ENCODE data around the gene HNRNPAB. TPM values are rescaled to one million over a fixed set of nuclear protein-coding genes. Genes with fewer than 3 reads are reported as not detected.

HNRNPAB gene
- total and polyA plus RNA-seq, 9 of the 15 experiments (the other 6 are each of a cell fraction or from before 2014, with no cell fraction given): 34.6 to 425 (median 236) TPM

DNA sequence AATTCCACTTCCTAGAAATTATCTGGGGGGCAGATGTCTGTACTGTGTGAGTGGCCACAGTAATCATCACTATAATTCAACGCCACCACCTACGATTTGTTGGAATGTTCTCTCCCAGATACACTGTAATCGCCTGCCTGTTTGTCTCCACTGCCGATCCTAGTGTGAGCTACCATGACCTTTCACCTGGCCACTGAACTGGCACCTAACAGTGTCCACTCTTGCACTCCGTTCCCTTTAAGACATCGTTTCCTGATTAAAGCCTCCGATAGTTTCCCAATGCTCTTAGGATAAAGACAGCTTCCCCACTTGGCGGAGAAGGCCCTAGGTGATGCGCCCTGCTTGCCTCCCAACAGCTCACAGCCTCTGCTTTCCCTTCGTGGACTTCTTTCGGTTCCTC, 24.3 kb downstream of the HNRNPAB start:
- ChIA-PET CTCF (ENCODE audit: low intra/inter-chr PET ratio) (no interaction called here), POLR2A (interaction anchor here (0.6 to 13.2 kb wide), 3 partner anchors 17 to 337 kb away, joined by 3 to 162 read pairs (median 13); partner anchors contain the start of gene HNRNPAB)
- Histone ChIP-seq H3K27ac (ENCODE audit: extremely low read depth, low read depth, low read length) (no peak overlapping the region), H3K9me1 (ENCODE audit: control insufficient read depth, insufficient read depth, low read length) (no peaks in the 10 kb centered on the region), H3K4me2 (ENCODE audit: insufficient read depth, low read length) (no peak overlapping the region), H3K79me2 (ENCODE audit: control insufficient read depth, insufficient read depth, low read length) (peaks cover 35% of the 10 kb centered on the region), H3K9me3 (replicated peaks; ENCODE audit: control insufficient read depth, insufficient read depth, low read depth, low read length) (no peaks in the 10 kb centered on the region), H3K9ac (ENCODE audit: insufficient read depth in 1 of 2, low read depth in 2 of 2, low read length in 2 of 2) (peak overlapping the region in 1 of 2 experiments; percentile 43; a peak in 1 of 4 replicates), H3K4me1 (replicated peaks in 1 of 2; ENCODE audit: control insufficient read depth in 2 of 2, insufficient read depth in 2 of 2, low read length in 2 of 2) (peaks cover 19 to 40% of the 10 kb centered on the region in 2 experiments; a peak in 4 of 5 replicates), H2AFZ (ENCODE audit: low read depth, low read length) (no peak overlapping the region), H3K27me3 (ENCODE audit: control insufficient read depth in 2 of 2, insufficient read depth in 2 of 2, low read length in 2 of 2) (no peaks in the 10 kb centered on the region), H3K4me3 (no peak overlapping the region), H4K20me1 (replicated peaks; ENCODE audit: control insufficient read depth, insufficient read depth, low read length) (no peaks in the 10 kb centered on the region), H3K36me3 (ENCODE audit: control insufficient read depth, insufficient read depth, low read length) (peaks cover 71% of the 10 kb centered on the region)
- in situ Hi-C loops (cut with MboI) (no loop called here), intact Hi-C loops (cut with micrococcal nuclease) (no loop called here)
- BruUV-seq (replicated peaks): no TSS peak
- ATAC-seq (no peak), FAIRE-seq (no peak), DNase-seq (ENCODE audit: extremely low read depth in 1 of 4, low spot score in 3 of 4) (no peak)
- WGBS (ENCODE audit: insufficient coverage, low coverage, missing lambda C conversion rate): 95% methylated on average over 11 of the region's 11 CpGs
- TF ChIP-seq, protein P1, sequence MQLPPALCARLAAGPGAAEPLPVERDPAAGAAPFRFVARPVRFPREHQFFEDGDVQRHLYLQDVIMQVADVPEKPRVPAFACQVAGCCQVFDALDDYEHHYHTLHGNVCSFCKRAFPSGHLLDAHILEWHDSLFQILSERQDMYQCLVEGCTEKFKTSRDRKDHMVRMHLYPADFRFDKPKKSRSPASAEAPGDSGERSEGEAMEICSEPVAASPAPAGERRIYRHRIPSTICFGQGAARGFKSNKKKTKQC (CRISPR knock-in tag; IDR thresholded peaks at IDR 0.05): no peak
- TF ChIP-seq KLF16 (IDR thresholded peaks at IDR 0.05) (no peak), FOXK1 (CRISPR knock-in tag; IDR thresholded peaks at IDR 0.05; ENCODE audit: borderline replicate concordance) (no peak), NR2C1 (IDR thresholded peaks at IDR 0.05) (no peak), NR2C1 (tag; IDR thresholded peaks at IDR 0.05) (no peak), DACH1 (IDR thresholded peaks at IDR 0.05; ENCODE audit: partially characterized antibody) (no peak), ZNF561 (CRISPR knock-in tag; conservative IDR thresholded peaks at IDR 0.05) (no peak), STAT5B (CRISPR knock-in tag; IDR thresholded peaks at IDR 0.05) (no peak), GATAD2B (IDR thresholded peaks at IDR 0.05; ENCODE audit: borderline replicate concordance) (no peak), MYC (IDR thresholded peaks at IDR 0.05; ENCODE audit: low read depth, low read length) (no peak), MYC (CRISPR knock-in tag; IDR thresholded peaks at IDR 0.05; ENCODE audit: borderline replicate concordance, low read depth) (no peak), NFRKB (IDR thresholded peaks at IDR 0.05; ENCODE audit: low read depth) (no peak), SLC30A9 (CRISPR knock-in tag; IDR thresholded peaks at IDR 0.05) (no peak), ZNF76 (CRISPR knock-in tag; IDR thresholded peaks at IDR 0.05; ENCODE audit: borderline replicate concordance) (no peak), SIX5 (IDR thresholded peaks at IDR 0.05; ENCODE audit: borderline replicate concordance in 1 of 2, insufficient read depth in 1 of 2, low read depth in 1 of 2, low read length in 2 of 2) (no peak), ZBTB1 (CRISPR knock-in tag; IDR thresholded peaks at IDR 0.05; ENCODE audit: borderline replicate concordance, low read depth) (no peak), SAFB (IDR thresholded peaks at IDR 0.05; ENCODE audit: borderline replicate concordance, low read depth, low read length) (no peak), ATF1 (CRISPR knock-in tag; IDR thresholded peaks at IDR 0.05) (no peak), ATF1 (tag; IDR thresholded peaks at IDR 0.05) (no peak), POLR2G (IDR thresholded peaks at IDR 0.05; ENCODE audit: low read depth, low read length) (no peak)
- TF ChIP-seq, protein P2, sequence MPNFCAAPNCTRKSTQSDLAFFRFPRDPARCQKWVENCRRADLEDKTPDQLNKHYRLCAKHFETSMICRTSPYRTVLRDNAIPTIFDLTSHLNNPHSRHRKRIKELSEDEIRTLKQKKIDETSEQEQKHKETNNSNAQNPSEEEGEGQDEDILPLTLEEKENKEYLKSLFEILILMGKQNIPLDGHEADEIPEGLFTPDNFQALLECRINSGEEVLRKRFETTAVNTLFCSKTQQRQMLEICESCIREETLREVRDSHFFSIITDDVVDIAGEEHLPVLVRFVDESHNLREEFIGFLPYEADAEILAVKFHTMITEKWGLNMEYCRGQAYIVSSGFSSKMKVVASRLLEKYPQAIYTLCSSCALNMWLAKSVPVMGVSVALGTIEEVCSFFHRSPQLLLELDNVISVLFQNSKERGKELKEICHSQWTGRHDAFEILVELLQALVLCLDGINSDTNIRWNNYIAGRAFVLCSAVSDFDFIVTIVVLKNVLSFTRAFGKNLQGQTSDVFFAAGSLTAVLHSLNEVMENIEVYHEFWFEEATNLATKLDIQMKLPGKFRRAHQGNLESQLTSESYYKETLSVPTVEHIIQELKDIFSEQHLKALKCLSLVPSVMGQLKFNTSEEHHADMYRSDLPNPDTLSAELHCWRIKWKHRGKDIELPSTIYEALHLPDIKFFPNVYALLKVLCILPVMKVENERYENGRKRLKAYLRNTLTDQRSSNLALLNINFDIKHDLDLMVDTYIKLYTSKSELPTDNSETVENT (CRISPR knock-in tag; IDR thresholded peaks at IDR 0.05): no peak
- TF ChIP-seq, protein P3, sequence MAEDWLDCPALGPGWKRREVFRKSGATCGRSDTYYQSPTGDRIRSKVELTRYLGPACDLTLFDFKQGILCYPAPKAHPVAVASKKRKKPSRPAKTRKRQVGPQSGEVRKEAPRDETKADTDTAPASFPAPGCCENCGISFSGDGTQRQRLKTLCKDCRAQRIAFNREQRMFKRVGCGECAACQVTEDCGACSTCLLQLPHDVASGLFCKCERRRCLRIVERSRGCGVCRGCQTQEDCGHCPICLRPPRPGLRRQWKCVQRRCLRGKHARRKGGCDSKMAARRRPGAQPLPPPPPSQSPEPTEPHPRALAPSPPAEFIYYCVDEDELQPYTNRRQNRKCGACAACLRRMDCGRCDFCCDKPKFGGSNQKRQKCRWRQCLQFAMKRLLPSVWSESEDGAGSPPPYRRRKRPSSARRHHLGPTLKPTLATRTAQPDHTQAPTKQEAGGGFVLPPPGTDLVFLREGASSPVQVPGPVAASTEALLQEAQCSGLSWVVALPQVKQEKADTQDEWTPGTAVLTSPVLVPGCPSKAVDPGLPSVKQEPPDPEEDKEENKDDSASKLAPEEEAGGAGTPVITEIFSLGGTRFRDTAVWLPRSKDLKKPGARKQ (CRISPR knock-in tag; IDR thresholded peaks at IDR 0.05): no peak

Data from K562 (cell line).